Esophagus muscularis mucosa (tissue), 4 donors: Measurements from ENCODE around the gene KCNQ1. TPM values are rescaled to one million over a fixed set of nuclear protein-coding genes. Genes with fewer than 3 reads are reported as not detected.

ENCODE experiments used
- DNase-seq: peaks from one replicate; pipeline ENCODE4 v3.0.0-alpha.2; 2017; ENCODE audit errors: extremely low spot score
- H3K27ac ChIP-seq, 4 donors: fragments of 200-600 bp; sonication (generic); replicated peaks in 1 of 4; 1 replicate in 3 of 4; 2 replicates in 1 of 4; pipeline ENCODE4 v1.5.1; 2016 to 2019; ENCODE audit warnings: mild to moderate bottlenecking in 1 of 4
- H3K27me3 ChIP-seq, 4 donors: fragments of 200-600 bp; sonication (generic); one replicate each; pipeline versions ENCODE4 v1.5.1 to v1.6.0; 2016 to 2019
- H3K36me3 ChIP-seq, 4 donors: fragments of 200-600 bp; sonication (generic); one replicate each; pipeline ENCODE4 v1.5.1; 2016 to 2019
- H3K4me1 ChIP-seq, 4 donors: fragments of 200-600 bp; sonication (generic); one replicate each; pipeline ENCODE4 v1.5.1; 2016 to 2019
- H3K4me3 ChIP-seq, 4 donors: fragments of 200-600 bp; sonication (generic); 1 replicate in 2 of 4; 2 replicates in 2 of 4; pipeline ENCODE4 v1.5.1; 2016 to 2019; ENCODE audit warnings: mild to moderate bottlenecking in 4 of 4, moderate library complexity in 1 of 4
- H3K9me3 ChIP-seq, 4 donors: fragments of 200-600 bp; sonication (generic); 1 replicate in 3 of 4; 2 replicates in 1 of 4; pipeline ENCODE4 v1.5.1; 2016 to 2019
- CTCF ChIP-seq, 3 experiments: fragments of 200-600 bp in 2 of 3; fragments of 450-650 bp in 1 of 3; sonication (generic) in 2 of 3; IDR thresholded peaks; one replicate each; pipeline ENCODE4 v1.5.1; 2017 to 2019; ENCODE audit warnings: antibody characterized with exemption in 3 of 3, mild to moderate bottlenecking in 2 of 3, moderate library complexity in 1 of 3
- EP300 ChIP-seq: sonication (generic); formaldehyde crosslinking; IDR thresholded peaks from one replicate; pipeline ENCODE4 v1.6.1; 2017; ENCODE audit warnings: antibody characterized with exemption
- POLR2A ChIP-seq: fragments of 450-650 bp; IDR thresholded peaks from one replicate; pipeline ENCODE4 v1.6.1; 2017; ENCODE audit warnings: antibody characterized with exemption, moderate library complexity, mild to moderate bottlenecking, low read depth
- POLR2AphosphoS5 ChIP-seq, 2 donors: sonication (generic); formaldehyde crosslinking; IDR thresholded peaks; one replicate each; pipeline ENCODE4 v1.6.1; 2017; ENCODE audit warnings: antibody characterized with exemption in 2 of 2
- WGBS: methylation state at CpG from one replicate; pipeline ENCODE4 v1.1.5; 2018; 5-methylcytosine and 5-hydroxymethylcytosine counted together
- intact Hi-C: fragments of 100-400 bp; cut with DNase I; formaldehyde crosslinking; loops from one replicate; pipeline ENCODE4 v1.15.1; 2023
- total RNA-seq, 4 donors: library from RNA; depleted of rRNA; stranded (reverse); fragments of >200 nt; gene quantifications; one replicate each; pipeline versions ENCODE4 v1.1.0 to v1.2.1, GENCODE V29; 2016

KCNQ1 gene
- total RNA-seq, 4 donors from 2014 or later = 2.1 to 5.9 (median 4.3) TPM

DNA sequence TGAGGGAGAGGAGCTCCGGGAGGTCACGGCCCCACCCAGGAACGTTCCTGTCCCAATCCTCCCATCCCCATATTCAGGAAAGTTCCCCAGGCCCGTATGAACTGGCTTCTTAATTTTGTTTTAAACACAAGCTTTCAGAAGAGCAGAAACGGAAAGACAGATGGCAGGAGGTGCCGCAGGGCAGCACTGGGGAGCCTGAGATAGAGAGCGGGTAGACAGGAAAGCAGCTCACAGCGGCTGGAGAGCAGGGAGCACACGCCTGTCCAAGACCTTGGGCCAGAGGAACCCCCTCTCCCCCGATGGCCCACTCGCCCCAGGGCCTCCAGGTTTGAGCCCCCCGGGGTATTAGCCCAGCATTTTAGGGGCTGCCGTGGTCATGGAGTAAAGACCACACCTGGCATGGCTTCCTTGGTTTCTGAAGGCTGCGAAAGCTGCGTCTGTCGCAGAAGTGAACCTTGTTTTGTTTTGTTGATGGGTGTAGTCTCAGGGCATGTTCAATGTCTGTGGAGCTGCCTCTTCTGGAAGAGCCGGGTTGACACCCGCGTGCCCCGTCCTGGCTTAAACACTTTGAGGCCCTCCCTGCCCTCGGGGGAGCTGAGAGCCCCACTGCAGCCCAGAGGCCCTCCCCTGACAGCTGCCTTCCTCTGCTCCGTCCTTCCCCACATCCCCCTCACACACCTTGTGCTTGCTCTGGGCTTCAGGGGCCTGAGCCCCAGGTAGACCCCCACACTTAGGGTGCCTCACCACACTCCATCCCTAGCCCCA lies 272.9 kb downstream of the KCNQ1 start:
- 88% methylated on average over 17 of the region's 22 CpGs for WGBS
- intact Hi-C loops = no loop called here
- no peaks in the 10 kb centered on the region for H3K36me3 ChIP-seq
- DNase-seq = no peak
- no peak for TF ChIP-seq POLR2AphosphoS5 (IDR thresholded peaks at IDR 0.05)
- H3K4me3 ChIP-seq = no peak overlapping the region
- no peaks in the 10 kb centered on the region for H3K4me1 ChIP-seq
- no peak overlapping the region for H3K27ac ChIP-seq
- H3K9me3 ChIP-seq = no peaks in the 10 kb centered on the region
- H3K27me3 ChIP-seq = no peaks in the 10 kb centered on the region

GRCh38 chr11:2718817-2719438 lies 274.1 kb downstream of the KCNQ1 start:
- intact Hi-C loops = no loop called here
- H3K27ac ChIP-seq = no peak overlapping the region
- H3K27me3 ChIP-seq = no peaks in the 10 kb centered on the region
- no peaks in the 10 kb centered on the region for H3K4me1 ChIP-seq
- 92% methylated on average over 11 of the region's 11 CpGs for WGBS
- H3K36me3 ChIP-seq = no peaks in the 10 kb centered on the region
- H3K4me3 ChIP-seq = no peak overlapping the region
- no peak for DNase-seq
- H3K9me3 ChIP-seq = no peaks in the 10 kb centered on the region
- TF ChIP-seq POLR2AphosphoS5 (IDR thresholded peaks at IDR 0.05) (no peak), EP300 (no peak), POLR2A (no peak), CTCF (IDR thresholded peaks at IDR 0.05) (no peak)

DNA sequence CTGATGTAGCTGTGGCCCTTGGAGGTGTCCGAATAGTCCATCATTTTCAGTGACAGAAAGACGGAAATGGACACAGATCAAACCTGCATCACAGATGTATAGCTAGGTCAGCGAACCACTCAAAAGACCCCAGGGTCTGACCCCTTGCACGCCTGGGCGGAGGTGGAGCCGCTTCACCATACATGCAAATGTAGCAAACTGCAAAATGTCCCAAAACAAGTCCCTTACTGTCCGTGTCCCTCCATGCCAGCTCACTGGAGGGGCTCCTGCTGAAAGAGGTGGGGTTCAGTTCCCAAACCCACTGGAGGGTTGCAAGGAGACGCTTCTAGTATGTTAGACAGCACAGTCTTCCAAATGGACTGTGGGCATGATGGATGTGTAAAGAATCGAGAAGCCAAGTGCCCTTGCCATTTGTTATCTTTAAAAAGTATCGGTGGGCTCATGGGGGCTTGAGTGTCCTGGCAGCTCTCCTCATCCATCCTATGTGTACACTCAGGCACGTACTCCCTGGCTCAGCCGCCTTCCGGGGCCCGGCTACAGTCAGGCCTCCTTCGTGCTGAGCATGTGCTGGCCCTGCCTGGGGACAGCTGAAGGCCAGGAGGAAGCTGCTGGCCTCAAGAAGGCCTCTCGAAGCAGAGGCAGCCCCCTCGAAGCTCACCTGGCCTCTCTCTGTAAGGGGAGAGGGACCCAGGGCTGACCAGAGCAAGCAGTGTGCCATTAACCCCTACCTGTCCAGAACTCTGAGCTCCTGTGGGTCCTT lies 275.2 kb downstream of the KCNQ1 start:
- DNase-seq = no peak
- intact Hi-C loops = no loop called here
- TF ChIP-seq POLR2A = no peak
- no peak for TF ChIP-seq CTCF (IDR thresholded peaks at IDR 0.05)
- Histone ChIP-seq H3K9me3 (no peaks in the 10 kb centered on the region), H3K27ac (no peak overlapping the region), H3K36me3 (no peaks in the 10 kb centered on the region), H3K4me1 (peaks cover 0 to 2% (median 0%) of the 10 kb centered on the region in 4 donors), H3K27me3 (no peaks in the 10 kb centered on the region), H3K4me3 (no peak overlapping the region)
- 94% methylated on average over 13 of the region's 17 CpGs for WGBS

DNA sequence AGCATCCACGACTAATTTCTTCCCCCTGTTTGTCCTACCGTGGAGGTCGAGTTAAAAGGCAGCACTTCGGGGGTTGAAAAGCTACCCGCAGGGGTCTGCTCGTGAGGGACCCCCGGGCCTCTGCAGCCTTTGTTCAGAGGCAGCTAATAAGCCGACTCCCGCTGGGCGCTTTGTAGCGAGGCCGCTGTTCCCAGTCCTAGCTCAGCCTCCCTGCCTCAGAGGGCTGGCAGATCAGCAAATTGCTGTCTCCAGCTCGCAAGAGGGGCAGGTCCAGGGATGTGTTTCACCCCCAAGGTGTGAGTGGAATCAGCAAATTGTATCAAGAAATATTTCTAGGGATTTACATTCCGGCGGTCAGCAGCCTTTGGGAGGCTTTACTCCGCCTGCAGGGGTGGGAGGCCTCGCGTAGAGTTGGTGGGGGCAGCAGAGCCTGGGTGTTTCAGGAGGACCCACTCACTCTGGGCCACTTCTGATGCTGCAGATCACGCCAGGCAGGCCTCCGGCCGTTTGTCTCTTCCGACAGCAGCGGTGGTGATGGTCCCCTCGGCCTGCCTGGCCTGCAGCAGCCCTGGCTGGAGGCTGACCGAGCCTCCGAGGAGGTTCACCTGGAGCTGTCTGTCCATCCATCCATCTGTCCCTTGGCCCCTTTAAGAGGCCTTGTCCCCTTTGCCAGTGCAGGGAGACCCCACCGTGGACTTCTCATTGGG lies 276.6 kb downstream of the KCNQ1 start:
- H3K27ac ChIP-seq = no peak overlapping the region
- H3K4me3 ChIP-seq = no peak overlapping the region
- peaks cover 0 to 13% (median 3%) of the 10 kb centered on the region in 4 donors for H3K4me1 ChIP-seq
- intact Hi-C loops = no loop called here
- no peak for DNase-seq
- 90% methylated on average over 27 of the region's 27 CpGs for WGBS
- H3K9me3 ChIP-seq = no peaks in the 10 kb centered on the region
- TF ChIP-seq CTCF (IDR thresholded peaks at IDR 0.05) = no peak
- TF ChIP-seq POLR2AphosphoS5 (IDR thresholded peaks at IDR 0.05) = no peak
- no peak for TF ChIP-seq POLR2A
- TF ChIP-seq EP300 = no peak
- no peaks in the 10 kb centered on the region for H3K27me3 ChIP-seq
- H3K36me3 ChIP-seq = no peaks in the 10 kb centered on the region

- Histone ChIP-seq H3K9me3 (no peaks in the 10 kb centered on the region), H3K4me3 (no peak overlapping the region), H3K27me3 (no peaks in the 10 kb centered on the region), H3K4me1 (peaks cover 0 to 15% (median 3%) of the 10 kb centered on the region in 4 donors), H3K27ac (no peak overlapping the region), H3K36me3 (no peaks in the 10 kb centered on the region)
- intact Hi-C loops = no loop called here
- DNase-seq = no peak
- WGBS = 86% methylated on average over 10 of the region's 15 CpGs
- no peak for TF ChIP-seq POLR2A
- TF ChIP-seq CTCF (IDR thresholded peaks at IDR 0.05) = no peak
- TF ChIP-seq EP300 = no peak
- no peak for TF ChIP-seq POLR2AphosphoS5 (IDR thresholded peaks at IDR 0.05)
These were observed 278.1 kb downstream of the KCNQ1 start for GRCh38 chr11:2722955-2723354.
